ENCODE data around the gene U2AF2.

- TF ChIP-seq CTCF (IDR thresholded peaks at IDR 0.05) (no peak), POLR2A (IDR thresholded peaks at IDR 0.05) (no peak)
Measured at GRCh38 chr19:55623130-55623529, 31.7 kb upstream of the U2AF2 start.

All from lower leg skin (tissue), 3 donors.